GM06990 (cell line): ENCODE results near the gene ANO4.

Experiments
- DNase-seq: peaks from one replicate; pipeline ENCODE4 v3.0.0-alpha.2; 2011; ENCODE audit not compliant: insufficient read length; ENCODE audit errors: extremely low read depth
- H3K27me3 ChIP-seq: replicated peaks from 2 replicates; pipeline ENCODE4 v1.6.0; 2011; ENCODE audit warnings: low read length; ENCODE audit not compliant: control insufficient read depth, insufficient read depth
- H3K36me3 ChIP-seq: 2 replicates; pipeline ENCODE4 v1.5.1; 2011; ENCODE audit warnings: low read length; ENCODE audit not compliant: control insufficient read depth, insufficient read depth
- H3K4me3 ChIP-seq: replicated peaks from 2 replicates; pipeline ENCODE4 v1.5.1; 2011; ENCODE audit warnings: low read depth, mild to moderate bottlenecking, control low read depth, low read length
- TF ChIP-seq, protein P1 (sequence below): IDR thresholded peaks from 2 replicates; pipeline ENCODE4 v1.5.1; 2011; ENCODE audit warnings: low read length, control low read depth, mild to moderate bottlenecking, inconsistent platforms; ENCODE audit not compliant: insufficient read depth, poor library complexity, severe bottlenecking

ANO4 gene

DNA sequence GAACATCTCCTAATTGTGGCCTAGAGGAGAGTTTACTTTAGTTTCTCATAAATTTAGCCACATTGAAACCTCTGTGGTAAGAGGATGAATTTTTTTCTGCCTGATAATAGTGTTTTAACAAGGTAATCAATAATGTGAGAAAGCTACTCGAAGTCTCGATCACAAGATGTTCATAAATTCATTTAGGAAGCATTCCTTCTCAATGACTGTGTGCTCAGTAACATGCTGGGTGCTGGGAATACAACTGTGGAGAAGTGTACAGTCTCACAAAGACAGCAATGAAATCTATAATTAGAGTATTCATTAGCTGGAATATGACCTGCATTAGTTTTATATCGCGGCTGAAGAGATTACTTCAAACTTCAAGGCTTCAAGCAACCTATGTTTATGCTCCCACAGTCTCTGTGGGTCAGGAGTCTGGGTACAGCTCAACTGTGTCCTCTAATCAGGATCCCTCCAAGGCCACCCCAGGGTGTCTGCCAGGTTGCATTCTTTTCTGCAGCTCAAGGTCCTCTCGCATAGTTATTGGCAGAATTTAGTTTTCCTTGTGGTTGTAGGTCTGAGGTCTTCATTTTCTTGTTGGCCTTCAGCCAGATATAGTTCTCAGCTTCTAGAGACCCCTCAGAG, 167.6 kb downstream of the ANO4 start:
- DNase-seq, result no peak
- Histone ChIP-seq H3K4me3 (no peak overlapping the region), H3K36me3 (no peaks in the 10 kb centered on the region), H3K27me3 (peaks cover 1% of the 10 kb centered on the region)
- TF ChIP-seq, protein P1, sequence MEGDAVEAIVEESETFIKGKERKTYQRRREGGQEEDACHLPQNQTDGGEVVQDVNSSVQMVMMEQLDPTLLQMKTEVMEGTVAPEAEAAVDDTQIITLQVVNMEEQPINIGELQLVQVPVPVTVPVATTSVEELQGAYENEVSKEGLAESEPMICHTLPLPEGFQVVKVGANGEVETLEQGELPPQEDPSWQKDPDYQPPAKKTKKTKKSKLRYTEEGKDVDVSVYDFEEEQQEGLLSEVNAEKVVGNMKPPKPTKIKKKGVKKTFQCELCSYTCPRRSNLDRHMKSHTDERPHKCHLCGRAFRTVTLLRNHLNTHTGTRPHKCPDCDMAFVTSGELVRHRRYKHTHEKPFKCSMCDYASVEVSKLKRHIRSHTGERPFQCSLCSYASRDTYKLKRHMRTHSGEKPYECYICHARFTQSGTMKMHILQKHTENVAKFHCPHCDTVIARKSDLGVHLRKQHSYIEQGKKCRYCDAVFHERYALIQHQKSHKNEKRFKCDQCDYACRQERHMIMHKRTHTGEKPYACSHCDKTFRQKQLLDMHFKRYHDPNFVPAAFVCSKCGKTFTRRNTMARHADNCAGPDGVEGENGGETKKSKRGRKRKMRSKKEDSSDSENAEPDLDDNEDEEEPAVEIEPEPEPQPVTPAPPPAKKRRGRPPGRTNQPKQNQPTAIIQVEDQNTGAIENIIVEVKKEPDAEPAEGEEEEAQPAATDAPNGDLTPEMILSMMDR, result no peak

DNA sequence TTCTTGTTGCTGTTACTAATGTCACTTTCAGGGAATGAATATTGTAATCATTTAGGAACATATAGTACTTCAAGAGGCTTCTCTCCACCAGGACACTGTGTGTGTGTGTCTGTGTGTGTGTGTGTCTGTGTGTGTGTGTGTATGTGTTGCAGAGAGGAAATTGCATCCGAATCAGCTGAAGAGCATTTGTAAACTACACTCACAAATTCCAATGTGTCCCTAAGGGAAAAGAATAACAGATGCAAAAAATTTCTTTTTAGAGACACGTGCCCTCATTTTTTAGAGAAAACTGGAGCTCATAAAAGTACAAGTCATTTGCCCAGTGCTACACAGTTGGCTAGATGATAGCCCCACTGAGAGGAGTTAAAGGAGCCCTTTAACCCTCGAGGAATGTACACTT, 168.8 kb downstream of the ANO4 start:
- TF ChIP-seq, protein P1, result no peak
- Histone ChIP-seq H3K4me3 (no peak overlapping the region), H3K27me3 (peaks cover 1% of the 10 kb centered on the region), H3K36me3 (no peaks in the 10 kb centered on the region)
- DNase-seq, result no peak

DNA sequence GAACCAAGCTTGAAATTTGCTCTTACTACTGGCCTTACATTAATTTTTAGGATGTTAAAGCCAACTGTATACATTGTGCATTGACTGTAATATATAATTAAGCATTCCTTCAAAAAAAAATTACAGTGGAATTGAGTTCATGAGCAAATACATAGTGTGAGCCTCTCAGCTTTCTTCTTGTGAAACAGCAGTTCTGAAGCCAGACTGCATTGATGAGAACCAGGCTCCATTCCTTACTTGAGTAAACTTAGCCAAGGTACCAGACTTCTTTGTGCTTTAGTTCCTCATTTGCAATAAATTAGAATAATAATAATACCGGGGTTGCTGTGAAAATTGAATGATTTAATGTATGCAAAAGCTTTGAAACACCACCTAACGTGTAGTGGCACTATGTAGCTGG, 169.5 kb downstream of the ANO4 start:
- DNase-seq, result no peak
- no peak overlapping the region for H3K4me3 ChIP-seq
- H3K36me3 ChIP-seq, result no peaks in the 10 kb centered on the region
- H3K27me3 ChIP-seq, result peaks cover 1% of the 10 kb centered on the region
- TF ChIP-seq, protein P1, result no peak

DNA sequence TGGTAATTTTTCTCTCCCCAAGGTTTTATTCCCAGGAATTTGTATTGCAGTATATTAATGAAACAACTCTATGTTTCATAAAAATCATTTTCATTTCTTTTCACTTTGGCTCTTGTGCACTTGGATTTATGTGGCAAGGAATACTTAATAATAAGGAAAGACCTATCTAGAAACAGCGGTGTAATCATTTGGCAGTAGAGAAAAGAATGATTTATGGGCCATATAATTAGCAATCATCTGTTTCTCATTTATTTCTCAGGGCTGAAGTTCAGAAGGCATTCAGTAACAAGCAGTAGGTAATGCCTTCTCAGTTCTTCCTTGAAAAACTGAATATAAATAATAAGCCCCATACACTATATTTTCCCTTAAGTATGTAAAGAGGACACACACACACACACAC, 172.6 kb downstream of the ANO4 start:
- H3K27me3 ChIP-seq, result peaks cover 1% of the 10 kb centered on the region; the same call in 1 of the 2 replicates
- DNase-seq, result no peak
- no peaks in the 10 kb centered on the region for H3K36me3 ChIP-seq
- H3K4me3 ChIP-seq, result no peak overlapping the region
- TF ChIP-seq, protein P1, result no peak

DNA sequence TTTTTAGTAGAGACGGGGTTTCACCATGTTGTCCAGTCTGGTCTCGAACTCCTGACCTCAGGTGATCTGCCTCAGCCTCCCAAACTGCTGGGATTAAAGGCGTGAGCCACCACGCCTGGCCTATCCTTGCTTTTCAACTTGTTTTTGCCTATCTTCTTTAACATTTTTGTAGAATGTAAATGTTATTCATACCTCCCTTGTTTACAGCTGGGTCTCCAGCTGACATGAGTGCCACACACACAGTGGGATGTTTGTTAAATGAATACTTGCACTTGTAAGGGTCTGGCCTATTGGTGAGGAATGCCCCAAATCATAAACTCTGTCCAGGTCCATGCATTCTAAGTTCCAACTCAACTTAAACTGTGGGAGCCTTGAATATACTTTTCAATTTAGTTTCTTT, 176.3 kb downstream of the ANO4 start:
- TF ChIP-seq, protein P1, result no peak
- H3K4me3 ChIP-seq, result no peak overlapping the region

DNA sequence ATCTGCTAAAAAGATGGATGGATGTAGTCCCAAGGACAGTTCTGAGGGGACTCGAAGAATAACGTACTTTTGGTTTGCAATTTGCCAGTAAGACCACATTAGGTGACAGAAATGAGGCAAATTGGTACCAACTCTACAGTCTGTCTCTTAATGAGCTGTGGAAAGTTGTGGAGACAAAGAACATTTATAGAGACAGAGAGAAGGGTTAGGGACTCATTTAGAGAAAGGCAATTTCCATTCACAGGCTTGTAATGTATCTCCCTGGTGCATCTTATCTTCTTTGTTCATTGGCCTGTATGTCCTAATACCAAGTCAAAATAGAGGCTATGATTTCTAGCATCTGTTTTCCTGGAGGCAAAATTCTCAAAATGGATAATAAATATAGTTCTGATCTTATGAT, 177.5 kb downstream of the ANO4 start:
- no peaks in the 10 kb centered on the region for H3K27me3 ChIP-seq
- no peak for DNase-seq
- H3K4me3 ChIP-seq, result no peak overlapping the region
- no peaks in the 10 kb centered on the region for H3K36me3 ChIP-seq
- TF ChIP-seq, protein P1, result no peak

More for the DNA sequence above, 176.3 kb downstream of the ANO4 start:
- Histone ChIP-seq H3K27me3 (no peaks in the 10 kb centered on the region), H3K36me3 (no peaks in the 10 kb centered on the region)
- DNase-seq, result no peak
